KMS-11 (cell line): ENCODE data around the gene ADAMTS17.

Experiments used
- H2AFZ ChIP-seq: fragments of 200-600 bp; sonication (generic); 2 replicates; pipeline ENCODE4 v1.6.1; 2016; ENCODE audit warnings: antibody characterized with exemption, mixed run types, low read depth
- H3K27ac ChIP-seq: fragments of 200-600 bp; sonication (generic); 2 replicates; pipeline ENCODE4 v1.6.1; 2016; ENCODE audit warnings: mild to moderate bottlenecking, mixed run types
- H3K27me3 ChIP-seq: fragments of 200-600 bp; sonication (generic); 2 replicates; pipeline ENCODE4 v1.6.1; 2017; ENCODE audit warnings: mild to moderate bottlenecking, low read depth, mixed run types, moderate library complexity; ENCODE audit not compliant: insufficient read depth
- H3K36me3 ChIP-seq: fragments of 200-600 bp; sonication (generic); 2 replicates; pipeline ENCODE4 v1.6.1; 2017; ENCODE audit warnings: mild to moderate bottlenecking, mixed run types; ENCODE audit not compliant: insufficient read depth
- H3K4me1 ChIP-seq: fragments of 200-600 bp; sonication (generic); 2 replicates; pipeline ENCODE4 v1.6.1; 2016; ENCODE audit warnings: mild to moderate bottlenecking, low read depth, mixed run types; ENCODE audit not compliant: poor library complexity, severe bottlenecking
- H3K4me2 ChIP-seq: fragments of 200-600 bp; sonication (generic); 2 replicates; pipeline ENCODE4 v1.7.0; 2016; ENCODE audit warnings: mild to moderate bottlenecking, mixed run types
- H3K4me3 ChIP-seq: fragments of 200-600 bp; sonication (generic); IDR thresholded peaks from 2 replicates; pipeline ENCODE4 v1.6.1; 2017; ENCODE audit warnings: low read depth, low read length, mixed read lengths; ENCODE audit not compliant: insufficient read depth
- H3K79me2 ChIP-seq: fragments of 200-600 bp; sonication (generic); 2 replicates; pipeline ENCODE4 v1.6.1; 2016; ENCODE audit warnings: low read depth, mixed run types; ENCODE audit not compliant: insufficient read depth
- H3K9ac ChIP-seq: fragments of 200-600 bp; sonication (generic); 2 replicates; pipeline ENCODE4 v1.6.1; 2016; ENCODE audit warnings: mild to moderate bottlenecking, mixed run types
- H4K20me1 ChIP-seq: fragments of 200-600 bp; sonication (generic); 2 replicates; pipeline ENCODE4 v1.6.1; 2016; ENCODE audit warnings: mild to moderate bottlenecking, mixed run types; ENCODE audit not compliant: insufficient read depth
- CTCF ChIP-seq: fragments of 200-600 bp; sonication (generic); conservative IDR thresholded peaks from 2 replicates; pipeline ENCODE4 v1.6.1; 2017; ENCODE audit warnings: low read depth, mild to moderate bottlenecking, antibody characterized with exemption, low read length, moderate library complexity, mixed read lengths

Gene ADAMTS17

DNA sequence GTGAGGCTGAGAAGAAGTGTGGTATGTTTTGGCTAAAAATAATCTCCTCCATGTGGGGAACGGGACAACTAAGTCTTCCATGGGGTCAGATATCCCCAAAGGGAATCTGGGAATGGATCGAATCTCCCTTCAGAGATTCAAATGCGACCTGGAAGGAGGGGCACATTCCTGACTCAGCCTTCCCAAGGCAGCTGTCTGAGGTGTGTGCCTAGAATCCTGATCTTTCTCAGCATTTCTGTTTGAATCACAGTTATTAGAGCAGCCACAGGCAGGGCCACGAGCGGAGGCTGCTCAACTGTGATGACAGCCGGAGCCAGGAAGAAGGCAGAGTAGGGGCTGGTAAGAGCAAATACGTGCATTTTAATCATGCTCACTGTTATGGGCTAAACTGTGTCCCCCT is 135.1 kb downstream of the ADAMTS17 start:
- Histone ChIP-seq H4K20me1 (no peaks in the 10 kb centered on the region), H3K4me3 (no peak overlapping the region), H3K27me3 (no peaks in the 10 kb centered on the region), H2AFZ (no peak overlapping the region), H3K36me3 (no peaks in the 10 kb centered on the region), H3K9ac (no peak overlapping the region), H3K27ac (no peak overlapping the region), H3K4me1 (no peaks in the 10 kb centered on the region), H3K4me2 (no peak overlapping the region), H3K79me2 (no peaks in the 10 kb centered on the region)
- no peak for TF ChIP-seq CTCF

- Histone ChIP-seq H3K27me3 (no peaks in the 10 kb centered on the region), H3K36me3 (no peaks in the 10 kb centered on the region), H2AFZ (no peak overlapping the region), H3K79me2 (no peaks in the 10 kb centered on the region), H3K4me3 (no peak overlapping the region), H3K27ac (no peak overlapping the region), H4K20me1 (no peaks in the 10 kb centered on the region), H3K9ac (no peak overlapping the region), H3K4me1 (no peaks in the 10 kb centered on the region), H3K4me2 (no peak overlapping the region)
- TF ChIP-seq CTCF: no peak
Observed at GRCh38 chr15:100205549-100206295, 136.1 kb downstream of the ADAMTS17 start.

- Histone ChIP-seq H3K9ac (no peak overlapping the region), H3K79me2 (no peaks in the 10 kb centered on the region), H3K4me3 (no peak overlapping the region), H4K20me1 (no peaks in the 10 kb centered on the region), H3K27ac (no peak overlapping the region), H3K27me3 (no peaks in the 10 kb centered on the region), H2AFZ (no peak overlapping the region), H3K36me3 (no peaks in the 10 kb centered on the region), H3K4me1 (no peaks in the 10 kb centered on the region), H3K4me2 (no peak overlapping the region)
- TF ChIP-seq CTCF: no peak
Observed at GRCh38 chr15:100204771-100205170, 137.0 kb downstream of the ADAMTS17 start.

- H3K27ac ChIP-seq: no peak overlapping the region
- H3K4me2 ChIP-seq: no peak overlapping the region
- no peaks in the 10 kb centered on the region for H3K36me3 ChIP-seq
- no peaks in the 10 kb centered on the region for H3K4me1 ChIP-seq
- no peak overlapping the region for H2AFZ ChIP-seq
- no peaks in the 10 kb centered on the region for H3K27me3 ChIP-seq
- no peak overlapping the region for H3K4me3 ChIP-seq
- H4K20me1 ChIP-seq: no peaks in the 10 kb centered on the region
- no peak for TF ChIP-seq CTCF
- H3K9ac ChIP-seq: no peak overlapping the region
- H3K79me2 ChIP-seq: no peaks in the 10 kb centered on the region
Observed at GRCh38 chr15:100204211-100204610, 137.6 kb downstream of the ADAMTS17 start.
